IgD-negative memory B cell (primary cell): Measurements from ENCODE around the gene YPEL2. TPM values are rescaled to one million over a fixed set of nuclear protein-coding genes. Genes with fewer than 3 reads are reported as not detected.

ENCODE experiments used
- H3K27ac Mint-ChIP-seq, 3 donors: one replicate each; pipeline ENCODE4 v1.8.0; 2020 to 2022; ENCODE audit warnings: mild to moderate bottlenecking in 3 of 3, mixed read lengths in 3 of 3, moderate library complexity in 1 of 3
- H3K27me3 Mint-ChIP-seq: one replicate; pipeline ENCODE4 v1.8.0; 2021; ENCODE audit warnings: mixed read lengths
- H3K36me3 Mint-ChIP-seq: one replicate; pipeline ENCODE4 v1.8.0; 2020; ENCODE audit warnings: mild to moderate bottlenecking, mixed read lengths
- H3K4me1 Mint-ChIP-seq, 3 donors: one replicate each; pipeline ENCODE4 v1.8.0; 2020 to 2022; ENCODE audit warnings: mixed read lengths in 3 of 3, mild to moderate bottlenecking in 1 of 3
- H3K4me3 Mint-ChIP-seq, 4 donors: one replicate each; pipeline ENCODE4 v1.8.0; 2020 to 2022; ENCODE audit warnings: mild to moderate bottlenecking in 4 of 4, mixed read lengths in 4 of 4, moderate library complexity in 3 of 4
- H3K9me3 Mint-ChIP-seq, 3 donors: one replicate each; pipeline ENCODE4 v1.8.0; 2020 to 2021; ENCODE audit warnings: mixed read lengths in 3 of 3, mild to moderate bottlenecking in 1 of 3
- polyA plus RNA-seq: library from polyadenylated mRNA; unstranded; fragments of 300-500 nt; fragmentation: Illumina TruSeq; gene quantifications from one replicate; pipeline ENCODE4 v1.2.3, GENCODE V29; 2021

YPEL2 gene
- polyA plus RNA-seq, 1 donor from 2014 or later, result 18.8 TPM

GRCh38 chr17:59357929-59358328, 26.5 kb downstream of the YPEL2 start:
- Mint-ChIP-seq H3K27ac (peak overlapping the region in 2 of 3 donors; percentile 41 to 60), H3K4me1 (peaks cover 46 to 59% (median 58%) of the 10 kb centered on the region in 3 donors), H3K36me3 (peaks cover 23% of the 10 kb centered on the region), H3K9me3 (peaks cover 0 to 4% (median 4%) of the 10 kb centered on the region in 3 donors), H3K4me3 (peak overlapping the region in 1 of 4 donors; percentile 32), H3K27me3 (no peaks in the 10 kb centered on the region)

GRCh38 chr17:59361386-59361785, 29.9 kb downstream of the YPEL2 start:
- peak overlapping the region; percentile 61 to 82 (median 73) for H3K4me3 Mint-ChIP-seq
- peak overlapping the region; percentile 57 to 95 (median 87) for H3K27ac Mint-ChIP-seq
- peaks cover 1% of the 10 kb centered on the region for H3K27me3 Mint-ChIP-seq
- peaks cover 0 to 4% (median 0%) of the 10 kb centered on the region in 3 donors for H3K9me3 Mint-ChIP-seq
- peaks cover 14% of the 10 kb centered on the region for H3K36me3 Mint-ChIP-seq
- peaks cover 60 to 68% (median 61%) of the 10 kb centered on the region in 3 donors for H3K4me1 Mint-ChIP-seq

- peaks cover 1% of the 10 kb centered on the region for H3K27me3 Mint-ChIP-seq
- peaks cover 6% of the 10 kb centered on the region for H3K36me3 Mint-ChIP-seq
- peak overlapping the region; percentile 57 to 95 (median 88) for H3K27ac Mint-ChIP-seq
- H3K9me3 Mint-ChIP-seq, result no peaks in the 10 kb centered on the region
- peak overlapping the region; percentile 61 to 82 (median 73) for H3K4me3 Mint-ChIP-seq
- peaks cover 55 to 62% (median 59%) of the 10 kb centered on the region in 3 donors for H3K4me1 Mint-ChIP-seq
These were observed 30.7 kb downstream of the YPEL2 start for GRCh38 chr17:59361916-59362810.

GRCh38 chr17:59362811-59363205, 31.4 kb downstream of the YPEL2 start:
- H3K4me1 Mint-ChIP-seq, result peaks cover 52 to 63% (median 59%) of the 10 kb centered on the region in 3 donors
- peaks cover 1% of the 10 kb centered on the region for H3K27me3 Mint-ChIP-seq
- H3K36me3 Mint-ChIP-seq, result peaks cover 6% of the 10 kb centered on the region
- H3K9me3 Mint-ChIP-seq, result no peaks in the 10 kb centered on the region
- H3K27ac Mint-ChIP-seq, result peak overlapping the region; percentile 3 to 88 (median 57)
- peak overlapping the region; percentile 61 to 82 (median 73) for H3K4me3 Mint-ChIP-seq

GRCh38 chr17:59365383-59365981, 34.0 kb downstream of the YPEL2 start:
- H3K4me3 Mint-ChIP-seq, result peak overlapping the region in 3 of 4 donors; percentile 15 to 60 (median 47)

GRCh38 chr17:59366040-59366757, 34.7 kb downstream of the YPEL2 start:
- Mint-ChIP-seq H3K36me3 (peaks cover 5% of the 10 kb centered on the region), H3K27me3 (peaks cover 3% of the 10 kb centered on the region), H3K9me3 (no peaks in the 10 kb centered on the region), H3K4me3 (peak overlapping the region in 1 of 4 donors; percentile 47), H3K27ac (peak overlapping the region in 2 of 3 donors; percentile 23 to 54), H3K4me1 (peaks cover 47 to 65% (median 57%) of the 10 kb centered on the region in 3 donors)

More at GRCh38 chr17:59365383-59365981, 34.0 kb downstream of the YPEL2 start:
- Mint-ChIP-seq H3K27ac (peak overlapping the region; percentile 13 to 81 (median 53)), H3K36me3 (peaks cover 5% of the 10 kb centered on the region), H3K9me3 (no peaks in the 10 kb centered on the region), H3K4me1 (peaks cover 46 to 64% (median 53%) of the 10 kb centered on the region in 3 donors), H3K27me3 (peaks cover 1% of the 10 kb centered on the region)

- Mint-ChIP-seq H3K27ac (peak overlapping the region in 2 of 3 donors; percentile 23 to 54), H3K36me3 (peaks cover 5% of the 10 kb centered on the region), H3K4me1 (peaks cover 46 to 65% (median 57%) of the 10 kb centered on the region in 3 donors), H3K9me3 (no peaks in the 10 kb centered on the region), H3K4me3 (peak overlapping the region in 1 of 4 donors; percentile 25), H3K27me3 (peaks cover 3% of the 10 kb centered on the region)
These were observed 35.6 kb downstream of the YPEL2 start for GRCh38 chr17:59366773-59367656.

GRCh38 chr17:59367657-59368045, 36.2 kb downstream of the YPEL2 start:
- Mint-ChIP-seq H3K4me1 (peaks cover 46 to 66% (median 57%) of the 10 kb centered on the region in 3 donors), H3K27me3 (peaks cover 3% of the 10 kb centered on the region), H3K4me3 (no peak overlapping the region), H3K36me3 (peaks cover 5% of the 10 kb centered on the region), H3K9me3 (no peaks in the 10 kb centered on the region), H3K27ac (no peak overlapping the region)

GRCh38 chr17:59368218-59368857, 36.9 kb downstream of the YPEL2 start:
- Mint-ChIP-seq H3K27me3 (peaks cover 3% of the 10 kb centered on the region), H3K4me1 (peaks cover 50 to 70% (median 59%) of the 10 kb centered on the region in 3 donors), H3K4me3 (peak overlapping the region in 1 of 4 donors; percentile 6), H3K9me3 (no peaks in the 10 kb centered on the region), H3K27ac (peak overlapping the region in 1 of 3 donors; percentile 60), H3K36me3 (peaks cover 5% of the 10 kb centered on the region)

- H3K27me3 Mint-ChIP-seq, result peaks cover 2% of the 10 kb centered on the region
These were observed 37.8 kb downstream of the YPEL2 start for GRCh38 chr17:59369031-59369975.

GRCh38 chr17:59370593-59371299, 39.3 kb downstream of the YPEL2 start:
- no peaks in the 10 kb centered on the region for H3K9me3 Mint-ChIP-seq
- H3K27ac Mint-ChIP-seq, result peak overlapping the region in 2 of 3 donors; percentile 71 to 90
- peak overlapping the region; percentile 21 to 87 (median 56) for H3K4me3 Mint-ChIP-seq
- H3K4me1 Mint-ChIP-seq, result peaks cover 59 to 73% (median 66%) of the 10 kb centered on the region in 3 donors
- peaks cover 3% of the 10 kb centered on the region for H3K36me3 Mint-ChIP-seq
- peaks cover 2% of the 10 kb centered on the region for H3K27me3 Mint-ChIP-seq

More at GRCh38 chr17:59369031-59369975, 37.8 kb downstream of the YPEL2 start:
- Mint-ChIP-seq H3K4me1 (peaks cover 52 to 70% (median 62%) of the 10 kb centered on the region in 3 donors), H3K27ac (peak overlapping the region in 1 of 3 donors; percentile 60), H3K9me3 (no peaks in the 10 kb centered on the region), H3K4me3 (peak overlapping the region in 1 of 4 donors; percentile 7), H3K36me3 (peaks cover 4% of the 10 kb centered on the region)
